A673 (cell line): ENCODE measurements around the gene CRADD.

Experiments
- EZH2 ChIP-seq: fragments of 200-600 bp; sonication (generic); IDR thresholded peaks from 2 replicates; pipeline ENCODE4 v1.6.1; 2017; ENCODE audit warnings: borderline replicate concordance, low read depth, mild to moderate bottlenecking, mixed read lengths, antibody characterized with exemption, low read length; ENCODE audit not compliant: poor library complexity, severe bottlenecking
- TF ChIP-seq, protein P1 (sequence below): fragments of 300-800, 200-600 bp; sonication (generic); conservative IDR thresholded peaks from 2 replicates; pipeline ENCODE4 v1.5.1; 2017; ENCODE audit warnings: low read depth, mild to moderate bottlenecking, antibody characterized with exemption, low read length, moderate library complexity, mixed read lengths

DNA sequence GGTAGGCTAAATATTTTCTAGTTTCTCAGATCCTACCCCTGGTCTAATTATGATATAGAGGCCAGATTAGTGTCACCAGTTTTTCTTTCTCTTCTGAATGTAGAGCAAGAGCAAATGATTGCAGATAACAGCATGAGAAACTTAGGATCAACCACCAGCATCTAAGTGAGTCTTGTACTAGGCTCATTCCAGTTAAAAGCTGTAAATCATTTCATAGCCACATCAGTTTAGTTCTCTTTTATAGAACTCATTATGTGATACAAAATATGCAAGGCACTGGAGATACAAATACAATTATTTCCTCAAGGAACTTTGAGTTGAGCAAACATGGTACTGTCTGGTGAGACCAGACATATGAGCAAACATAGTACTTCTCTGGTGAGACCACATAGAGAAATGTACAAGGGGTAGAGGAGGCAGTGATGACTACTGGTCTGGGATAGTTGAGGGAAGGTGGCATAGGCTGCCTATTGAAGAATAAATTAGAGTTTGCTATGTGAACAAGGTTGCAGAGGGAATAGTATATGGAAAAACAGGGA, 59.5 kb downstream of the CRADD start:
- TF ChIP-seq, protein P1, sequence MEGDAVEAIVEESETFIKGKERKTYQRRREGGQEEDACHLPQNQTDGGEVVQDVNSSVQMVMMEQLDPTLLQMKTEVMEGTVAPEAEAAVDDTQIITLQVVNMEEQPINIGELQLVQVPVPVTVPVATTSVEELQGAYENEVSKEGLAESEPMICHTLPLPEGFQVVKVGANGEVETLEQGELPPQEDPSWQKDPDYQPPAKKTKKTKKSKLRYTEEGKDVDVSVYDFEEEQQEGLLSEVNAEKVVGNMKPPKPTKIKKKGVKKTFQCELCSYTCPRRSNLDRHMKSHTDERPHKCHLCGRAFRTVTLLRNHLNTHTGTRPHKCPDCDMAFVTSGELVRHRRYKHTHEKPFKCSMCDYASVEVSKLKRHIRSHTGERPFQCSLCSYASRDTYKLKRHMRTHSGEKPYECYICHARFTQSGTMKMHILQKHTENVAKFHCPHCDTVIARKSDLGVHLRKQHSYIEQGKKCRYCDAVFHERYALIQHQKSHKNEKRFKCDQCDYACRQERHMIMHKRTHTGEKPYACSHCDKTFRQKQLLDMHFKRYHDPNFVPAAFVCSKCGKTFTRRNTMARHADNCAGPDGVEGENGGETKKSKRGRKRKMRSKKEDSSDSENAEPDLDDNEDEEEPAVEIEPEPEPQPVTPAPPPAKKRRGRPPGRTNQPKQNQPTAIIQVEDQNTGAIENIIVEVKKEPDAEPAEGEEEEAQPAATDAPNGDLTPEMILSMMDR, result no peak
- TF ChIP-seq EZH2, result no peak
